GM12891 (cell line): ENCODE measurements around the gene PLXND1.

Experiments
- POLR2A ChIP-seq: IDR thresholded peaks from 2 replicates; pipeline ENCODE4 v1.6.1; 2011; ENCODE audit warnings: low read depth, low read length, control low read depth
- POLR2AphosphoS5 ChIP-seq: IDR thresholded peaks from 2 replicates; pipeline ENCODE4 v1.6.1; 2011; ENCODE audit warnings: low read depth, low read length, control low read depth
- SPI1 ChIP-seq: IDR thresholded peaks from 2 replicates; pipeline ENCODE4 v1.6.1; 2011; ENCODE audit warnings: low read depth, low read length, control low read depth
- TAF1 ChIP-seq: IDR thresholded peaks from 2 replicates; pipeline ENCODE4 v1.6.1; 2011; ENCODE audit warnings: low read depth, low read length, control low read depth

DNA sequence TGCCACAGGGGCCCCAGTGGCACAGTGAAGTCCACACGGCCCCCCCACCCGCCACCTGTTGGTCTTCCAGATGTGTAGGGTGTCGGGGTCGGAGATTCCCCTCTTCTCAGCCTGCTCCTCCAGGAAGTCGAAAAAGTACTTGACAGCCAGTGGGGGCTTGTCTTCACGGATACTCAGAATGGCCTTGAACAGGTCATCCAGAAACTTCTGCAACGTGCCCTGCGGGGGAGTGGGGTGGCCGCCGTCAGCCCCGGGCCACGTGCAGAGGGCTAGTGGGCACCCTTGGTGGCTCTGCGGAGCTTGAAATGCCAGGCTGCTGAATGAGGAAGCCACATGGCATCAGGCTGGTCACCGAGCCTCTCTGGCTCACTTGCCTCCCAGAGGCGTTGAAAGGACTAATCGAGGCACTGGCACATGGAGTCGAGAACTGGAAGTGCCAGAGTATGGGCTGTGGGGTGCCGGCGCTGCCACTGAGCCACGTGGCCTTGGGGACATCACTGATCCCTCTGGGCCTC lies 46.9 kb downstream of the PLXND1 start:
- TF ChIP-seq POLR2AphosphoS5 = no peak
- TF ChIP-seq POLR2A = no peak
- TF ChIP-seq TAF1 = no peak
- TF ChIP-seq SPI1 = no peak
